Measurements from ENCODE around the gene ANKRD55.

- TF ChIP-seq EP300 (IDR thresholded peaks at IDR 0.05; ENCODE audit: low read depth) (no peak), CTCF (IDR thresholded peaks at IDR 0.05) (no peak)
Measured at GRCh38 chr5:56244627-56245026, 11.5 kb upstream of the ANKRD55 start.

Measured in transverse colon (tissue), 3 donors.